Daoy (cell line): ENCODE data around the gene ATAD3B. TPM values are rescaled to one million over a fixed set of nuclear protein-coding genes. Genes with fewer than 3 reads are reported as not detected.

Source experiments
- total RNA-seq: library from RNA; depleted of rRNA; stranded (reverse); fragments of >200 nt; shearing (Covaris generic); gene quantifications from 2 replicates; pipeline ENCODE4 v1.2.3, GENCODE V29; 2014; rRNA removed

Gene ATAD3B
- total RNA-seq, 1 experiment from 2014 or later: 47.5 TPM

Other genes starting within 250 kb of the ATAD3B start
- 84.4 and 91.8 TPM in 2 replicates for gene SDF4, start 239.8 kb upstream of the ATAD3B start, total RNA-seq
- gene B3GALT6, start 239.5 kb upstream of the ATAD3B start, total RNA-seq: 44.5 and 49.1 TPM in 2 replicates
- gene C1QTNF12, start 225.0 kb upstream of the ATAD3B start, total RNA-seq: 0.36 TPM in 1 of 2 replicates, not detected in the other
- 82.1 and 87.3 TPM in 2 replicates for gene UBE2J2, start 197.9 kb upstream of the ATAD3B start, total RNA-seq
- gene SCNN1D, start 191.3 kb upstream of the ATAD3B start, total RNA-seq: 0.71 and 0.86 TPM in 2 replicates
- gene ACAP3, start 163.8 kb upstream of the ATAD3B start, total RNA-seq: 17.5 and 19.3 TPM in 2 replicates
- gene PUSL1, start 163.2 kb upstream of the ATAD3B start, total RNA-seq: 18.8 and 39.8 TPM in 2 replicates
- gene INTS11, start 147.1 kb upstream of the ATAD3B start, total RNA-seq: 76.5 and 95.7 TPM in 2 replicates
- gene CPTP, start 147.0 kb upstream of the ATAD3B start, total RNA-seq: 7.0 and 12.9 TPM in 2 replicates
- under 0.01 TPM in 1 of 2 replicates, not detected in the other for gene TAS1R3, start 140.5 kb upstream of the ATAD3B start, total RNA-seq
- 44.4 and 65.5 TPM in 2 replicates for gene DVL1, start 122.3 kb upstream of the ATAD3B start, total RNA-seq
- gene MXRA8, start 113.2 kb upstream of the ATAD3B start, total RNA-seq: 0.23 TPM in 1 of 2 replicates, not detected in the other
- 267 and 308 TPM in 2 replicates for gene AURKAIP1, start 96.6 kb upstream of the ATAD3B start, total RNA-seq
- 58.8 and 81.7 TPM in 2 replicates for gene CCNL2, start 72.4 kb upstream of the ATAD3B start, total RNA-seq
- 303 and 385 TPM in 2 replicates for gene MRPL20, start 64.5 kb upstream of the ATAD3B start, total RNA-seq
- not detected in 2 replicates for gene ANKRD65, start 50.5 kb upstream of the ATAD3B start, total RNA-seq
- 2.2 and 5.7 TPM in 2 replicates for gene VWA1, start 36.1 kb upstream of the ATAD3B start, total RNA-seq
- gene ATAD3C, start 22.1 kb upstream of the ATAD3B start, total RNA-seq: 0.06 and 0.29 TPM in 2 replicates
- 85.1 and 85.4 TPM in 2 replicates for gene ATAD3A, start 40.4 kb downstream of the ATAD3B start, total RNA-seq
- gene TMEM240, start 68.9 kb downstream of the ATAD3B start, total RNA-seq: 0.11 TPM in 1 of 2 replicates, not detected in the other
- gene SSU72, start 103.1 kb downstream of the ATAD3B start, total RNA-seq: 67.3 and 71.3 TPM in 2 replicates
- 1.8 TPM in 1 of 2 replicates, not detected in the other for gene FNDC10, start 128.4 kb downstream of the ATAD3B start, total RNA-seq
- gene MIB2, start 143.7 kb downstream of the ATAD3B start, total RNA-seq: 31.3 and 38.3 TPM in 2 replicates
- 0.17 TPM in 1 of 2 replicates, not detected in the other for gene MMP23B, start 160.4 kb downstream of the ATAD3B start, total RNA-seq
- 9.9 and 17.0 TPM in 2 replicates for gene CDK11B, start 187.2 kb downstream of the ATAD3B start, total RNA-seq
- gene SLC35E2B, start 221.0 kb downstream of the ATAD3B start, total RNA-seq: 8.5 and 12.2 TPM in 2 replicates